ENCODE results near the gene SCEL. TPM values are rescaled to one million over a fixed set of nuclear protein-coding genes. Genes with fewer than 3 reads are reported as not detected.

The SCEL gene
- total RNA-seq, 1 experiment from 2014 or later = 3.5 TPM

DNA sequence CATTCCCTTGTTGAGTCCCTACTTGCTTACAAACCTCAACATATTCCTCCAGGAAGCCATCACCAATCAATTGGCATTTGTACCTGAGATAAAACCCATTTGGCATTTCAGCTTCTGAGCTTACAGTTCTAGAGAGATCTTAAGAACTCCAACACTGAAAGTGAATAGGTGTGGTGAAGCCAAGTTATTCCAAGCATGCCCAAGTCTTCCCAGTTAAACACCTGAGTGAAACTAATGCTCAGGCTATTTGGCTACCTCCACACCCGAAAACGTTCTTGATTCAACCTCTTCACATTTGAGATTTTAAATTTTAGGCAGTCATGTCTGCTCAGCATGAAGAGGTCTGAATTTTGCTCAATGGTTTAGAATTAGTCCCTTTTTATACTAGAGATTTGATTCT is 2.5 kb upstream of the SCEL start:
- Histone ChIP-seq H3K9me2 (replicated peaks; ENCODE audit: low read length) (no peaks in the 10 kb centered on the region), H3K9ac (ENCODE audit: low read length) (no peak overlapping the region), H3K36me3 (ENCODE audit: low read depth, low read length) (no peaks in the 10 kb centered on the region), H4K20me1 (ENCODE audit: low read length) (no peaks in the 10 kb centered on the region), H2AFZ (ENCODE audit: low read length) (no peak overlapping the region), H3F3A (ENCODE audit: low read length, unreplicated experiment) (peaks cover 12% of the 10 kb centered on the region), H3K4me2 (ENCODE audit: low read length) (no peak overlapping the region), H3K27ac (ENCODE audit: low read length) (no peak overlapping the region), H3K27me3 (ENCODE audit: low read length) (no peaks in the 10 kb centered on the region), H3K9me3 (ENCODE audit: low read length) (no peaks in the 10 kb centered on the region), H3K4me1 (ENCODE audit: insufficient read depth, low read length) (peaks cover 47% of the 10 kb centered on the region), H3K79me2 (ENCODE audit: low read length) (no peaks in the 10 kb centered on the region), H3K4me3 (ENCODE audit: low read length) (no peak overlapping the region)
- ATAC-seq (no peak), DNase-seq (no peak)
- TF ChIP-seq CTCF (conservative IDR thresholded peaks at IDR 0.05; ENCODE audit: low read depth, low read length) = no peak
- TF ChIP-seq EZH2phosphoT487 (IDR thresholded peaks at IDR 0.05; ENCODE audit: borderline replicate concordance, low read length) = no peak
- intact Hi-C loops (cut with micrococcal nuclease) = no loop called here
- ChIA-PET CTCF (no interaction called here), POLR2A (ENCODE audit: unreplicated experiment) (no interaction called here)
- BruUV-seq (replicated peaks) = no TSS peak

DNA sequence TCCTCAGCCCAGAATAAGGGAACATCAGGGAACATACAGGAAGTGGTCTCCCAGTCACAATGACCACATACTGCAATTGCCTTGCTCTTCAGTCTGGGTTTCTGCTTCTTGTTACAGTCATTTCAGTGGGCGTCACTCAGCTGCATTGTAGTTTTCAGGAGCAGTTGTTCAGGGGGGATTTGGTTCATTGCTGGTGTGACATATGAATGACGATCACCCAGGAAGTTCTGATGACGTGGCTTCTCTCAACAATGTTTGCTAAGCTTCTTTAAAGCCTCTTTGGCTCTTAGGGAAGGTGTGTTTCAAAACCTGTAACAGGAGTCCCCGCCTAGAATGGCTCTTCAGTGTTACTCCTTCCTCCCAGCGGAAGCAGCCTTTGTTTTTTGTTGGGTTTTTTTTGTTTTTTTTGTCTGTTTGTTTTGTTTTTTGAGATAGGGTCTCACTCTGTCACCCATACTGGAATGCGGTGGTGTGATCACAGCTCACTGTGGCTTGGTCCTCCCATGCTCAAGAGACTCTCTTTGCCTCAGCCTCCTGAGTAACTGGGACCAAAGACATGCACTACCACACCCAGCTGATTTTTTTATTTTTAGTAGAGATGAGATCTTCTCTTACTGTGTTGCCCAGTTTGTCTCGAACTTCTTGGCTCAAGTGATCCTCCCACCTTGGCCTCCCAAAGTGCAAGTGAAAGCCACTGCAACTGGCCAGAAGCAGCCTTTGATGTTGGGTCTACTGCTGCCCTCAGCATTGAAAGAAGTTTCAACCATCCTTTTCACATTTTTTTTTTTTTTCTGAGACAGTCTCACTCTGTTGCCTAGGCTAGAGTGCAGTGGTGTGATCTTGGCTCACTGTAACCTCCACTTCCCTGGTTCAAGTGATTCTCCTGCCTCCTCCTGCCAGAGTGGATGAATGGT is 1.4 kb upstream of the SCEL start:
- no TSS peak for BruUV-seq (replicated peaks)
- Histone ChIP-seq H2AFZ (ENCODE audit: low read length) (no peak overlapping the region), H4K20me1 (ENCODE audit: low read length) (no peaks in the 10 kb centered on the region), H3K4me1 (ENCODE audit: insufficient read depth, low read length) (peaks cover 56% of the 10 kb centered on the region), H3K9me3 (ENCODE audit: low read length) (no peaks in the 10 kb centered on the region), H3F3A (ENCODE audit: low read length, unreplicated experiment) (peaks cover 12% of the 10 kb centered on the region), H3K36me3 (ENCODE audit: low read depth, low read length) (no peaks in the 10 kb centered on the region), H3K27me3 (ENCODE audit: low read length) (no peaks in the 10 kb centered on the region), H3K4me3 (ENCODE audit: low read length) (no peak overlapping the region), H3K9me2 (replicated peaks; ENCODE audit: low read length) (no peaks in the 10 kb centered on the region), H3K9ac (ENCODE audit: low read length) (no peak overlapping the region), H3K79me2 (ENCODE audit: low read length) (no peaks in the 10 kb centered on the region), H3K4me2 (ENCODE audit: low read length) (no peak overlapping the region), H3K27ac (ENCODE audit: low read length) (peak overlapping the region; percentile 23; the same call in 1 of the 2 replicates)
- ATAC-seq = no peak
- CTCF ChIA-PET = no interaction called here
- intact Hi-C loops (cut with micrococcal nuclease) = no loop called here
- POLR2A ChIA-PET (ENCODE audit: unreplicated experiment) = no interaction called here
- peak; percentile 50 for DNase-seq
- no peak for TF ChIP-seq EZH2 (IDR thresholded peaks at IDR 0.05; ENCODE audit: low read length, unreplicated experiment)
- no peak for TF ChIP-seq EZH2phosphoT487 (IDR thresholded peaks at IDR 0.05; ENCODE audit: borderline replicate concordance, low read length)
- no peak for TF ChIP-seq CTCF (conservative IDR thresholded peaks at IDR 0.05; ENCODE audit: low read depth, low read length)

DNA sequence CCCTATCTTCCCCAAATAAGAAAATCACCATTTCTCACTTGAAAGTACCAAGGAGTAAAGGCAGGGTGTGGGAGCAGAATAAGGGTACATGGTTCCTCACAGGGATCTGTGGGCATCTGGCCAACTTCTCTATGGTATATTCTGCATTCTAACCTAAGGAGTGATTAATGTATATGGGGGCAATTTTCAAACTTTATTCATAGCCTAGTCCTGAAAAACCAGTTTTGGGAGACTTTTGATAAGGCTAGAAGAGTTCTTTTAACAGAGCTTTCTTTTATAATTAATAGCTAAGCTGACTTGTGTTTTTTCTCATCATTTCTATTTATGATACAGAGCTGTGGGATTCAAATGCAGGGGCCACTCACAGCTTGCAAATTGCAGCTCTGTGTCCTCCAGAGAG is 852 bp downstream of the SCEL start:
- TF ChIP-seq EZH2 (IDR thresholded peaks at IDR 0.05; ENCODE audit: low read length, unreplicated experiment) (no peak), EZH2phosphoT487 (IDR thresholded peaks at IDR 0.05; ENCODE audit: borderline replicate concordance, low read length) (no peak), CTCF (conservative IDR thresholded peaks at IDR 0.05; ENCODE audit: low read depth, low read length) (no peak)
- POLR2A ChIA-PET (ENCODE audit: unreplicated experiment) = no interaction called here
- peak overlapping the region; percentile 65 for H3K27ac ChIP-seq (ENCODE audit: low read length)
- intact Hi-C loops (cut with micrococcal nuclease) = no loop called here
- no peak overlapping the region for H2AFZ ChIP-seq (ENCODE audit: low read length)
- H3K79me2 ChIP-seq (ENCODE audit: low read length) = no peaks in the 10 kb centered on the region
- CTCF ChIA-PET = no interaction called here
- no peaks in the 10 kb centered on the region for H4K20me1 ChIP-seq (ENCODE audit: low read length)
- H3K9me3 ChIP-seq (ENCODE audit: low read length) = no peaks in the 10 kb centered on the region
- no peaks in the 10 kb centered on the region for H3K9me2 ChIP-seq (replicated peaks; ENCODE audit: low read length)
- no TSS peak for BruUV-seq (replicated peaks)
- peaks cover 12% of the 10 kb centered on the region for H3F3A ChIP-seq (ENCODE audit: low read length, unreplicated experiment)
- peaks cover 56% of the 10 kb centered on the region for H3K4me1 ChIP-seq (ENCODE audit: insufficient read depth, low read length)
- no peaks in the 10 kb centered on the region for H3K27me3 ChIP-seq (ENCODE audit: low read length)
- DNase-seq = peak; percentile 49
- no peak for ATAC-seq
- H3K36me3 ChIP-seq (ENCODE audit: low read depth, low read length) = no peaks in the 10 kb centered on the region
- H3K9ac ChIP-seq (ENCODE audit: low read length) = no peak overlapping the region
- peak overlapping the region; percentile 45; the same call in 1 of the 2 replicates for H3K4me3 ChIP-seq (ENCODE audit: low read length)
- peak overlapping the region; percentile 74 for H3K4me2 ChIP-seq (ENCODE audit: low read length)
